OCI-LY3 (cell line): Measurements from ENCODE around the gene DAB1.

Experiments used
- H2AFZ ChIP-seq: fragments of 200-600, 300-600 bp; shearing (Covaris generic); 2 replicates; pipeline ENCODE4 v1.6.0; 2014; ENCODE audit warnings: antibody characterized with exemption, low read depth, low read length
- H3K27ac ChIP-seq: fragments of 200-600, 300-600 bp; sonication (generic); 2 replicates; pipeline ENCODE4 v1.5.1; 2014; ENCODE audit warnings: mild to moderate bottlenecking, low read length, moderate library complexity, mixed read lengths
- H3K27me3 ChIP-seq: fragments of 200-600, 300-600 bp; sonication (generic); 2 replicates; pipeline ENCODE4 v1.6.1; 2014; ENCODE audit warnings: low read depth, low read length, mixed read lengths
- H3K36me3 ChIP-seq: fragments of 200-600, 300-600 bp; sonication (generic); replicated peaks from 2 replicates; pipeline ENCODE3; 2014; ENCODE audit warnings: low read depth, low read length, mixed read lengths
- H3K4me1 ChIP-seq: fragments of 300-600, 200-600 bp; sonication (generic); 2 replicates; pipeline ENCODE4 v1.6.1; 2014; ENCODE audit warnings: low read length, mixed read lengths
- H3K4me2 ChIP-seq: fragments of 200-600, 300-600 bp; sonication (generic); 2 replicates; pipeline ENCODE4 v1.6.1; 2014; ENCODE audit warnings: low read length, mixed read lengths
- H3K4me3 ChIP-seq: fragments of 300-600, 200-600 bp; sonication (generic); 2 replicates; pipeline ENCODE4 v1.5.1; 2014; ENCODE audit warnings: antibody characterized with exemption, mild to moderate bottlenecking, low read length, moderate library complexity
- H3K79me2 ChIP-seq: fragments of 300-600, 200-600 bp; shearing (Covaris generic); 2 replicates; pipeline ENCODE4 v1.6.1; 2014; ENCODE audit warnings: mild to moderate bottlenecking, low read length, mixed read lengths
- H3K9ac ChIP-seq: fragments of 300-600, 200-600 bp; shearing (Covaris generic); 2 replicates; pipeline ENCODE4 v1.6.0; 2014; ENCODE audit warnings: mild to moderate bottlenecking, low read length, moderate library complexity
- H3K9me3 ChIP-seq: fragments of 200-600, 300-600 bp; shearing (Covaris generic); 2 replicates; pipeline ENCODE4 v1.6.1; 2014; ENCODE audit warnings: low read length, mixed read lengths; ENCODE audit not compliant: insufficient read depth
- H4K20me1 ChIP-seq: fragments of 200-600, 300-600 bp; sonication (generic); 2 replicates; pipeline ENCODE4 v1.6.1; 2016; ENCODE audit warnings: low read length, mixed read lengths; ENCODE audit not compliant: insufficient read depth
- CTCF ChIP-seq: fragments of 200-600, 300-600 bp; sonication (generic); IDR thresholded peaks from 2 replicates; pipeline ENCODE4 v1.5.1; 2014; ENCODE audit warnings: antibody characterized with exemption, low read length, low read depth
- EZH2phosphoT487 ChIP-seq: fragments of 200-600 bp; shearing (Covaris generic); IDR thresholded peaks from 2 replicates; pipeline ENCODE4 v1.6.1; 2018; ENCODE audit warnings: antibody characterized with exemption, mixed run types, low read depth

Gene DAB1

GRCh38 chr1:57307392-57308170 is 116.3 kb downstream of the DAB1 start:
- TF ChIP-seq CTCF (no peak), EZH2phosphoT487 (no peak)
- Histone ChIP-seq H3K9ac (no peak overlapping the region), H3K9me3 (no peaks in the 10 kb centered on the region), H3K4me3 (no peak overlapping the region), H3K79me2 (no peaks in the 10 kb centered on the region), H3K4me2 (no peak overlapping the region), H3K4me1 (no peaks in the 10 kb centered on the region), H4K20me1 (no peaks in the 10 kb centered on the region), H2AFZ (no peak overlapping the region), H3K27me3 (no peaks in the 10 kb centered on the region), H3K27ac (no peak overlapping the region), H3K36me3 (no peaks in the 10 kb centered on the region)

GRCh38 chr1:57304591-57304990 is 119.3 kb downstream of the DAB1 start:
- Histone ChIP-seq H3K9ac (no peak overlapping the region), H3K36me3 (no peaks in the 10 kb centered on the region), H3K9me3 (no peaks in the 10 kb centered on the region), H3K4me1 (no peaks in the 10 kb centered on the region), H3K4me2 (no peak overlapping the region), H4K20me1 (no peaks in the 10 kb centered on the region), H3K4me3 (no peak overlapping the region), H3K79me2 (no peaks in the 10 kb centered on the region), H3K27ac (no peak overlapping the region), H3K27me3 (no peaks in the 10 kb centered on the region), H2AFZ (no peak overlapping the region)
- TF ChIP-seq CTCF = no peak
- TF ChIP-seq EZH2phosphoT487 = no peak

- TF ChIP-seq EZH2phosphoT487 = no peak
- TF ChIP-seq CTCF = no peak
- H2AFZ ChIP-seq = no peak overlapping the region
Measured at GRCh38 chr1:57302812-57303596, 120.9 kb downstream of the DAB1 start.

GRCh38 chr1:57300186-57300585 is 123.7 kb downstream of the DAB1 start:
- Histone ChIP-seq H3K27ac (no peak overlapping the region), H3K27me3 (no peaks in the 10 kb centered on the region), H3K4me2 (no peak overlapping the region), H4K20me1 (no peaks in the 10 kb centered on the region), H3K4me1 (no peaks in the 10 kb centered on the region), H3K4me3 (no peak overlapping the region), H3K9ac (no peak overlapping the region), H2AFZ (no peak overlapping the region), H3K36me3 (no peaks in the 10 kb centered on the region), H3K9me3 (no peaks in the 10 kb centered on the region), H3K79me2 (no peaks in the 10 kb centered on the region)
- TF ChIP-seq CTCF (no peak), EZH2phosphoT487 (no peak)

More at GRCh38 chr1:57302812-57303596, 120.9 kb downstream of the DAB1 start:
- Histone ChIP-seq H3K4me1 (no peaks in the 10 kb centered on the region), H3K27ac (no peak overlapping the region), H3K9me3 (no peaks in the 10 kb centered on the region), H3K4me3 (no peak overlapping the region), H3K4me2 (no peak overlapping the region), H3K27me3 (no peaks in the 10 kb centered on the region), H3K9ac (no peak overlapping the region), H3K36me3 (no peaks in the 10 kb centered on the region), H4K20me1 (no peaks in the 10 kb centered on the region), H3K79me2 (no peaks in the 10 kb centered on the region)
